ENCODE results near the gene PAIP1.
"Not testable (repeated sequence)": the region's sequence is repeated elsewhere in the genome, so short reads cannot be mapped to it uniquely, and the experiment has no call there.

PAIP1 gene

GRCh38 chr5:43602461-43603343, 45.8 kb upstream of the PAIP1 start, which contains the start of gene NNT:
Gene NNT (plus strand): TSS chr5:43603180. CDS start chr5:43609196, 6,016 bp downstream.
- peak within 1 kb of the TSS; percentile 45 for H3K27ac ChIP-seq (ENCODE audit: low read length)
- no peaks in the 10 kb centered on the region for H3K27me3 ChIP-seq (ENCODE audit: low read depth, low read length)
- peak within 1 kb of the TSS; percentile 73 for H3K9ac ChIP-seq (ENCODE audit: low read length)
- TF ChIP-seq CTCF (IDR thresholded peaks at IDR 0.05; ENCODE audit: low read depth, low read length) = no peak
- TF ChIP-seq EZH2phosphoT487 (IDR thresholded peaks at IDR 0.05; ENCODE audit: low read depth) = no peak
- H2AFZ ChIP-seq (ENCODE audit: low read depth, low read length) = peak within 1 kb of the TSS; percentile 53
- no peaks in the 10 kb centered on the region for H3K9me3 ChIP-seq (ENCODE audit: insufficient read depth, low read length)
- peaks cover 50% of the 10 kb centered on the region for H3K79me2 ChIP-seq (ENCODE audit: low read length)
- H3K4me3 ChIP-seq (ENCODE audit: low read length) = peak within 1 kb of the TSS; percentile 77
- peaks cover 7% of the 10 kb centered on the region; the same call in 1 of the 2 replicates for H4K20me1 ChIP-seq (ENCODE audit: insufficient read depth, low read length)
- peaks cover 16% of the 10 kb centered on the region for H3K4me1 ChIP-seq (ENCODE audit: low read length)
- H3K36me3 ChIP-seq (replicated peaks; ENCODE audit: low read depth, low read length) = peaks cover 20% of the 10 kb centered on the region
- peak within 1 kb of the TSS; percentile 82 for H3K4me2 ChIP-seq (ENCODE audit: low read length)

GRCh38 chr5:43601454-43602260, 44.8 kb upstream of the PAIP1 start:
- no peaks in the 10 kb centered on the region for H3K27me3 ChIP-seq (ENCODE audit: low read depth, low read length)
- H2AFZ ChIP-seq (ENCODE audit: low read depth, low read length) = 0 out of 2 replicates have a peak overlapping the region, but pooled peaks have one; percentile 57
- H3K36me3 ChIP-seq (replicated peaks; ENCODE audit: low read depth, low read length) = peaks cover 20% of the 10 kb centered on the region
- peak overlapping the region; percentile 45 for H3K27ac ChIP-seq (ENCODE audit: low read length)
- H3K4me1 ChIP-seq (ENCODE audit: low read length) = peaks cover 16% of the 10 kb centered on the region
- H3K4me2 ChIP-seq (ENCODE audit: low read length) = peak overlapping the region; percentile 82
- H3K4me3 ChIP-seq (ENCODE audit: low read length) = peak overlapping the region; percentile 77
- no peak for TF ChIP-seq CTCF (IDR thresholded peaks at IDR 0.05; ENCODE audit: low read depth, low read length)
- no peak for TF ChIP-seq EZH2phosphoT487 (IDR thresholded peaks at IDR 0.05; ENCODE audit: low read depth)
- peak overlapping the region; percentile 73 for H3K9ac ChIP-seq (ENCODE audit: low read length)
- no peaks in the 10 kb centered on the region for H3K9me3 ChIP-seq (ENCODE audit: insufficient read depth, low read length)
- H4K20me1 ChIP-seq (ENCODE audit: insufficient read depth, low read length) = peaks cover 7% of the 10 kb centered on the region; the same call in 1 of the 2 replicates
- peaks cover 44% of the 10 kb centered on the region for H3K79me2 ChIP-seq (ENCODE audit: low read length)

GRCh38 chr5:43598927-43599326, 42.0 kb upstream of the PAIP1 start:
- Histone ChIP-seq H3K4me1 (ENCODE audit: low read length) (peaks cover 10% of the 10 kb centered on the region), H3K79me2 (ENCODE audit: low read length) (peaks cover 23% of the 10 kb centered on the region)
- H3K4me2 ChIP-seq (ENCODE audit: low read length); H3K9me3 ChIP-seq (ENCODE audit: insufficient read depth, low read length); H3K9ac ChIP-seq (ENCODE audit: low read length); H2AFZ ChIP-seq (ENCODE audit: low read depth, low read length); H3K27me3 ChIP-seq (ENCODE audit: low read depth, low read length); H4K20me1 ChIP-seq (ENCODE audit: insufficient read depth, low read length); H3K4me3 ChIP-seq (ENCODE audit: low read length); H3K36me3 ChIP-seq (replicated peaks; ENCODE audit: low read depth, low read length); H3K27ac ChIP-seq (ENCODE audit: low read length): not testable (repeated sequence)

GRCh38 chr5:43592363-43592762, 35.5 kb upstream of the PAIP1 start:
- no peaks in the 10 kb centered on the region for H3K79me2 ChIP-seq (ENCODE audit: low read length)
- no peaks in the 10 kb centered on the region for H3K4me1 ChIP-seq (ENCODE audit: low read length)
- H2AFZ ChIP-seq (ENCODE audit: low read depth, low read length) = no peak overlapping the region
- H3K4me2 ChIP-seq (ENCODE audit: low read length) = no peak overlapping the region
- no peaks in the 10 kb centered on the region for H4K20me1 ChIP-seq (ENCODE audit: insufficient read depth, low read length)
- TF ChIP-seq EZH2phosphoT487 (IDR thresholded peaks at IDR 0.05; ENCODE audit: low read depth) (no peak), CTCF (IDR thresholded peaks at IDR 0.05; ENCODE audit: low read depth, low read length) (no peak)
- H3K4me3 ChIP-seq (ENCODE audit: low read length) = no peak overlapping the region
- no peaks in the 10 kb centered on the region for H3K27me3 ChIP-seq (ENCODE audit: low read depth, low read length)
- no peaks in the 10 kb centered on the region for H3K9me3 ChIP-seq (ENCODE audit: insufficient read depth, low read length)
- no peaks in the 10 kb centered on the region for H3K36me3 ChIP-seq (replicated peaks; ENCODE audit: low read depth, low read length)
- no peak overlapping the region for H3K27ac ChIP-seq (ENCODE audit: low read length)
- H3K9ac ChIP-seq (ENCODE audit: low read length) = no peak overlapping the region
